Stimulated activated CD8-positive, alpha-beta memory T cell treated with anti-CD3 and anti-CD28 coated beads, Interleukin-15, amount 100 ng/mL, for 1 hour (primary cell): ENCODE results near the gene TADA2B.

ENCODE experiments used
- DNase-seq: peaks from one replicate; pipeline ENCODE4 v3.0.0-alpha.2; 2020; ENCODE audit warnings: low read depth

TADA2B gene

DNA sequence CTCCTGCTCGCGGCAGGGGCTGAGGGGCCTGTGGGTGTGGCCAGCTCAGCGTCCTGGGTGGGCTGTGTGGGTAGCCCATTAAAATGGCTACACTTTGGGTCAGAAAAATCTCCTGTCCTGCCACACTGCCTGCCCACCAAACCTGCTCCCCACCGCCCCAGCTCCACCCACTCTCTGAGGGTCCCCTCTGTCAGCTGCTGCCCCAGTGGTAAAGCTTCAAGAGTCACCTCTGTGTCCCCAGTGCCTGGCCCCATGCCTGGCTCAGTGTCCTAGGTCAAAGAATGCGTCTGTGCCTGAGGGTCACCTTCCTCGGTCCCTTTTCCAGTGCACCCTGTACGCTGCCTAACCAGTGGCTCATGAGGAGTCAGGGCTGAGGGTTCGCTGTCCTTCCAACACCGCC lies 24.9 kb upstream of the TADA2B start:
- no peak for DNase-seq

DNA sequence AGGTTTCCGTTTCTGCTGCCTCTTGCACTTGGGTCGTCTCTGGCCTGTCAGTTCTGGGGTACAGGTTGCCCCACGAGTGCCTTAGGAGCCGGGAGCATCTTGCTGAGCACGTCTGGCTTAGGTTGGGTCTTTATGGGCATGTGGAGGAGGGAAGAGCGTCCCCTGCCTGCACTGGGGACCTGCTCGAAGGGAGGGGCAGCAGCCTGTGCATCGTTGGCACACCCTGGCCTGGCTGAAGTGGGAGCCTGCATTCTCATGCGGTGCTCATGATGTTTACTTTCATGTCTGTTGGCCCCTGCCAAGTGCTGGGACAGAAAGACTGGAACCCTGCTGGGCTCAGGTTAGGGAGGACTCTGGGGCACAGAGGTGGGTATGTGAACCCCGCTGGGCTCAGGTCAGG lies 23.8 kb upstream of the TADA2B start:
- no peak for DNase-seq

DNA sequence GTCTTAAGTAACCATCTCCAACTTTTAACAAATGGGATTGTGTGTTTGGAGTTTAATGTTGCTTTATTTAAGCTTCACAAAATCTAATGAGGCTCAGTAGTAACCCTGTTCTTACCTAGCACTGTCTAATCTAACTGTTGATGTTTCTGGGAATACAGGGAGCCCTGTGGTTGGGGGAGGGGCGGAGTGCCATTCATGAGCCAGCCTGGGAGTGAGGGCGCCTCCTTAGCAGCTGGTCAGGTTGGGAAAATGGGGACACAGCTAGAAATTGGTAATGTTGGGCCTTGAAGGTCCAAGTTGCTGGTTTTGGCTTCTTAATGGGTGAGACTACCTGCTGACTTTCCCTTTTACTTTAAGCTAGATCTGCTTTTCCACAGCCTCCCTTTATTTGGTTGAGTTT lies 22.9 kb upstream of the TADA2B start:
- DNase-seq, result no peak

DNA sequence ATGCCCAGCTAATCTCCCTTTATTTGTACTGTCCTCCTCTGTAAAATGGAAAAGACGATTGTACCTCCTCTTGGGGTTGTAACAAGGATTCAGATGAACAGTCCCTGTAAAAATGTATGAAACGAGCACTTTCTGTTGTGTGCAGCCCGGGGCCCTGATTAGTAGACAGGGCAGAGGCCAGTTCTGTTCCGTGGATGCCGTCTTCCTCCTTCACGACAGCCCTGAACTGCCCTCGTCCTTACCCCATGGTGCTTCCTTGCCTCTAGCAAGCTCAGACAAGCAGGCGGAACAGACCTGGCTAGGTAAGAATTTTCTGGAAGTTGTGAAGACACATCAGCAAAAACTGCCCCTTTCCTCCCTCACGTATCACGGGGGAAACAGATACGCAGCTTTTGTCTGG lies 22.3 kb upstream of the TADA2B start:
- DNase-seq, result no peak

DNA sequence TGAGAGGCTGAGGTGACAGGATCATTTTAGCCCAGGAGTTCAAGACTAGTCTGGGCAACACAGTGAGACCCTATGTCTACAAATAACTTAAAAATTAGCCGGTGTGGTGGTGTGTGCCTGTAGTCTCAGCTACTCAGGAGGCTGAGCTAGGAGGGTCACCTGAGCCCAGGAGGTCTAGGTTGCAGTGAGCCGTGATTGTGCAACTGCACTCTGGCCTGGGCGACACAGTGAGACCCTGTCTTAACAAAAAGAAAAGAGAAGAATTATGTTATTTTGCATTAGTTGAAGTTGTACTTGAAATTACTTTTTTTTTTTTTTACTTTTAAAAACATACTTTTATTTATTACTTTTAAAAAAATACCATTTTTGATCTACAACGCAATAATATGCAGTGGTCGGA lies 21.8 kb upstream of the TADA2B start:
- DNase-seq, result no peak

DNA sequence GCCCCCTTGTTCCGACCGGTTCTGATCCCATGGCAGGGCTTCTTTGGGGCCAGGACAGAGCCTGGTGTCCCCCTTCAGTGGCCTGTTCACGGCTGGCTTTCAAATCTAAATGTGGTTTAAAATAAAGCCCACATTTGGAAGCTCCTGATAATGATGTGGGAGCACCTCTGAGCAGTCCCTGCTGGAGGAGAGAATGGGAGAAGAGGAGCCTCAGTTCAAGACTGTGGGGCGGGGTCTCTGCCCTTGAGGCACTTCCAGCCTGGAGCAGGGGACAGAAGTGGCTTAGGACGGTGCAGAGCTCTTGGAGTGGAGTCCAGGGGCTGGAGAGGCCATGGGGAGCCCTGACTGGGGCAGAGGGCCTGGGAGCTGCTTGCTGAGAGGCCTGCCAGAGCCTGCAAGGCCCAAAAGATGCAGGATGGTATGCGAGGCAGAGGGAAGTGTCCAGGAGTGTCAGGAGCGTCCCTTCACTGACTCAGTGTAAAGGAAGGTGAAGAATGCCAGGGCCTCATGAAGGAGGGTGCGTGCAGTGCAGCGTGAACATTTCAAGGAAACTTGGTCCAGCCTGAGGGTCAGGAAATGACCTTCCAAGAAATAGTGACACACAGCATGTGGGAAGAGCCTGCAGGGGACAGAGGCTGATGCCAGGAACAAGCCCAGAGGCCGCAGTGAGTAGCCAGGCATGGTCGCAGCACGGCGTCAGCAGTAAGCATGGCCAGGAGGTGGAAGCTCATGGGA lies 21.1 kb upstream of the TADA2B start:
- DNase-seq, result no peak

DNA sequence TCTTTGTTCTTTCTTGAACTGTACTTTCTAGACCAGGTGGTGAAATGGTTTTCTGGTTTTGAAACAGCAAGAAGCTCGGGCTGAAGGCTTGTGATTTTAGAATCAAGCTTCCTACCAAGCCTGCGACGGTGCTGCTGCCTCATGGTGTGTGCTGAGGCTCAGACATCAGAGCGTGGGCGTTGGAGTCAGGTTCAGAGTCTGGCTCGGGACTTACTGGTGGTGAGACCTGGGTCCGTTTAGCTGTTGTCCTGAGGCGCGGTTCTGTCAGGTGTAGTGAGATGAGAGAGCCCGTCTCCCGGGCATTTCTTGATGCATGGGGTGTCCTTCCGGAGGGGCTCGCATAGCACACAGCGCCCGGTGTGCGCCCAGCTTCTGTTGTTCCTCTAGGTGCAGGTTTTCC lies 19.7 kb upstream of the TADA2B start:
- DNase-seq, result no peak

DNA sequence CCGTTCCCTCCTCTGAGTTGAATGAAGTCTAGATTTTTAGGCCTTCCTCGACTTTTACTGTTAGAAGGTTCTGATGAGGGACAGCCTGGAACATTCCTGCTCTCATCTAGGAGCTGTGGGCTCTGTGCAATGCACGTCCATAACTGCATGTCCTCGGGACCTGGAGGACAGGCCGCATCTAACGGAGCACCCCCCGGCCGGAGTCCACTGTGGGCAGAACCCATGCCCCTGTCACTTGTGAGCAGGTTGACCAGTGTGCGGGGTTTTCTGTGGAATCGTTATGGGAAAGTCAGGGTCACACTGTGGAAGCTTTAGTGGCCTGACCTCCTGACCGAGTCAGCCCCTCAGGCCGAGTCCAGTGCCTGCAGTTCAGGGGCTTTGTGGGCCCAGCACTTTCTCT lies 19.3 kb upstream of the TADA2B start:
- no peak for DNase-seq

DNA sequence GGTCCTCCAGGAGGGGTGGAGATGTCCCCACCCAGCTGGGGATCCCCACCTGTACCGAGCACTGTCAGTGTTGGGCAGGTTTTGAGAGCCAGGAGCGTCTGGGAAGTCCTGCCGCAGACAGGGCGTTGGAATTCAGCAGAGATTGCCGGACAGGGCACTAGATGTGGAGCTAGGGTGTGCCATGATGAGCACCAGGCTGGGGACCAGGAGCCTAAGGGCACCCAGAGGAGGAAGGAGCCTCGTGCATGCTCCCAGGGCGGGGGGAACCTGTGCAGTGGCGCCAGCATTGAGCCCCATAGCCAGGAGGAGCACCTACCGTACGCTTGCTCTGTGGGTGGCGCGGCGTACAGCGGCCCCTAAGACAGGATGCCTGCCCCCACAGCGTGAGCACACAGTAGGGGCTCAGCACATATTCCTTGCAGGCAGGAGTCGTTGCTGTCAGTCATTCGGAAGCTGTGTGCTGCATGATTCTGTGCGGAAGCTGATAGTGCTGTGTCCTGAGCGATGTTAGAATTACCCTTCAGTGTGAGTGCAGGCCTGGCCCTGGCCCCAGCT lies 18.8 kb upstream of the TADA2B start:
- DNase-seq, result no peak

DNA sequence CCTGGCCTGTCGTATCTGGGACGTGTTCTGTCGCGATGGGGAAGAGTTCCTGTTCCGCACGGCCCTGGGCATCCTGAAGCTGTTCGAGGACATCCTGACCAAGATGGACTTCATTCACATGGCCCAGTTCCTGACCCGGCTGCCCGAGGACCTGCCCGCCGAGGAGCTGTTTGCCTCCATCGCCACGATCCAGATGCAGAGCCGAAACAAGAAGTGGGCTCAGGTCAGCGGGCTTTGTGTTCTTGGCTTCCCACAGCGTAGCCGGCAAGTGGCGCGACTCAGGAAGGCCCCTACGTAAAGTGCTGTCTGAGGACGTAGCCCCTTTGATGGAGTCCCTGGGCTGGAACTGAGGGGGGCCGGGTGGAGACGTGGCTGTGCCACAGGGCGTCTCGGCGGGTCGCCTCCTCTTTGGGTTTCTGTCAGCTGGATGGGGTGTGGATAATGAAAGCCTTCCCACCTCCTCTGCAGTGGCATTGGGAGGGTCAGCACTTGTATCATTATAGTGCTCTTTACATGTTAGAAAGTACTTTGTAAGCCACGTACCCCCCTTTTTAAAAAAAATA lies 18.1 kb upstream of the TADA2B start:
- no peak for DNase-seq

DNA sequence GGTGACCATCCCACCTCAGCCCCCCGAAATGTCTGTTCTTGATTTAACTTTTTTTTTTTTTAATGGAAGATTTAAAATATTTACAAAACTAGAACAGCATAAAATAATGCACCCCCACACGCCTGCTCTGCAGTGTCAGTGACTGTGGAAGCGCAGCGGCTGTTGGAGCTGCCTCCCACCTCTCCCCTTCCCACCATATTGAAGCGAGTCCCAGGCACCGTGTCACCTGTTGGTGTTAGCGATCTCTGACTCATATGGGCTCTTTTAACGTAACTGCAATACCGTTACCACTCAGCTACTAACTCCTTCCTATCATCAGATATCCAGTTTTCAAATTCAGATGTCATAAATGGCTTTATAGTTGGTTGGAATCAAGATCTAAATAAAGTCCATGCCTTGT lies 17.1 kb upstream of the TADA2B start:
- DNase-seq, result no peak

DNA sequence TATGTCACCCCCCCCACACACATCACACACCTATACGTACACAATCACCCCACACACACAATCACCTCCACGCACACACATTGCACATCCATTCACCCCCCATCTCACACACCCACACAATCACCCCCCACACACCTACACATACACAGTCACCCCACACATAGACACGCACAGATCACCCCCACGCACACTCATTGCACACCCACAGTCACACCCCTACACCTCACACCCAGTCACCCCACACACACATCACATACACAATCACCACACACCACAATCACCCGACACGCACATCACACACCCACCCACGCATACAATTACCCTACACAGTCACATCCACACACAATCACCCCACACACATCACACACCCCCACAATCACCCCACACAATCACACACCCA lies 15.9 kb upstream of the TADA2B start:
- no peak for DNase-seq

DNA sequence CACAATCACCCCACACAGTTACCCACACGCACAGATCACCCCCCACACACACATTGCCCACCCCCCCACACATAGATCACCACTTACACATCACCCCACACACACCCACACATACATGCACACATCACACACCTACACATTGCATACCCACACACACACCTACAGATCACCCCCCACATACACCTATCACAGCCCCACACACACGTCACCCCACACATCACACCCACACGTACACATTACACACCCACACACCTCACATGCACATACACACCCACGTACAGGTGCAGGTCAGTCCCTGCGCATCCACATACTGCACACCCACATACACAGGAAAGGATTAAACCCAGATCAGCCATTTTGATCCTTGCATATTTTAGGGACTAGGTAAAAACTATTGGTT lies 15.3 kb upstream of the TADA2B start:
- no peak for DNase-seq

DNA sequence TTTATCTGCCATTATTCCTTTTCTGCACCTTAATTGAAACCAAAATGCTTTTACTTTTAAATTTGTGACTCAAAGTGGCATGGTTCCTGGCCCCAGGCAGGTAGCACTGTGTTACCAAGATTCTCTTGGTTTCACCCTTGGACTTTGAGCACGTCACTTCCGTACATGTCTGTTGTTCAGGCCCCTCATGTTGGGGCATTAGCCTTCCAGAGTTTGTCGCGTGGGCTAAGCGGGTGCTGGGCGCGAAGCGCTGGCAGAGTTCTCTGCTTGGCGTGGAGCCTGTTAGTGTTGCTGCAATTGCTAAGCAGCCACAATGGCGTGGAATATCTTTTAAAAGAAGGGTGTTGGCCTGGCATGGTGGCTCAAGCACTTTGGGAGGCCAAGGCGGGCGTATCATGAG lies 14.0 kb upstream of the TADA2B start:
- DNase-seq, result no peak

DNA sequence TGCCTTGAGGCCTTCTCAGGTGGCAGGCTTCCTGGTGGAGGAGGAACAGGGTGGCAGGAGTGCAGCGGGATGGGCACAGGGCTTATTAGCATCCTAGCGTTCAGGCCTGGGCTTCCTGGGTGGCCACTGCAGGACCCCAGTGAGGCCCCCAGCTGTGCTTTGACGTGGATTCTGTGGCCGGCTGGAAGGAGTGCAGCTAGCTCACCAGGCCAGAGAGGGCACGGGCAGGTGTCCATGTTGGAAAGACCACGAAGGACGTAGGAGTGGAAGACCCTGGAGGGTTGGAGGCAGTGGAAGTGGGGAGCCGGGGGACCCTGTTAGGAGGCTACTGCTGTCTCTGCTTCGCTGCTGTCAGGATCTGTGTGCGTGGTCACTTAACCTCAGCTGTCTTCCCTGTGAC lies 13.3 kb upstream of the TADA2B start:
- no peak for DNase-seq

DNA sequence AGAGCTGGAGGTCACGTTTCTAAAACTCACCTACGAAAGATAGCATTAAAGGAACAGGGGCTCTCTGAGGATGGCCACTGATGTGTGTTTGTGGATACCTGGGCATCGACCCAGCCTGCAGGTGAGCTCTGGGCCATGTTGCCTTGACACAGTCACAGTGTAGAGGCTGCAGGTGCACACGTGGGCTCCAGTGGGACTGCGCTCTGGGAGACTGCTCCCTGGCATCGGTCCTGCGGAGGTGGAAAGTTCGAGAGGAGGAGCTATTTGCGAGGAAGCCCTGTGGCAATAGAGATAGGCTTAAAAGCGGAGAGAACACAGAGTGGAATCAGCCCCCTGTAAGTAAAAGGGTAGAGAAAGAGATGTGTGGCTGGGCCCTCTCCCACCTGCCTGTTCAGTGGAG lies 12.3 kb upstream of the TADA2B start:
- DNase-seq, result no peak

DNA sequence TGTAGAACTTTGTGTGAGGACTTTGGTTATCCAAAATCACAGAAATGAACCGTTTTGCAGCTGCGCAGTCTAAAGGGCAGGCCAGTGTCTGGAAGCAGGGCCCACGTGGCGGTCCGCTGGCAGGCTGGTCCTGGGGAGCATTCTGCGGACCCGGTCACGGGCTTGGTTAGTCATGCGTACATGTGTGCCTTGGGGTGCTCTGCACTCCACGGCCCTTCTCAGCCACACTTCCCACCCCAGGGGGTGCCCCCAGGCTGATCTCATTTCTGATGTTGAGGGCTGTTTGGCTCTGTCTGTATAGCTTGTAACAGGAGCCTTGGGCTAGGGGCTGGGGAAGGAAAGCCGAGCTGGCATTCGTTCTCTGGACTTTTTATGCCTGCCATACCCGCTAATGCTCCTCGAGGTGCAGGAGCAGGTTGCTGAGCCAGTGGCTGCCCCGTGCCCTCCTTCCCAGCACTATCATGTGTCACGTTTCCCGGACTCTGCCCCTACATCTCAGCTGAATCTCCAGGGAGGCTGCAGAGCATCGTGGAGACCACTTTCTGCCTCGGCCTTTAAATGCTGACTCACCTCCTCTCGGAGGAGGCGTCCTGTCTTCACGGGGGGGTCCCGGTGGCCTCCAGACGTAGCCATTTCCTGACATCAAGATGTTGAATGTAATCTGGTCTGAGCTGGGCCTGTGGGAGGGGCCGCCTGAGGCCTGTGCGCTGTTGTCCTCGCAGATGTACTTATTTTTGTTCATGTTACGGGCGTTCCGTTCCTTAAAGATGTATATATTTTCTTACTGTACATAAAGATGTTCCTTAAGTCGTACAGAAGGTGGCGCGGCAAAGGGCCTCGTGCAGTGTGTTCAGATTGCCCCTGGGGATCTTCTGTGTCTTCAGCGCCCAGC lies 11.4 kb upstream of the TADA2B start:
- no peak for DNase-seq

DNA sequence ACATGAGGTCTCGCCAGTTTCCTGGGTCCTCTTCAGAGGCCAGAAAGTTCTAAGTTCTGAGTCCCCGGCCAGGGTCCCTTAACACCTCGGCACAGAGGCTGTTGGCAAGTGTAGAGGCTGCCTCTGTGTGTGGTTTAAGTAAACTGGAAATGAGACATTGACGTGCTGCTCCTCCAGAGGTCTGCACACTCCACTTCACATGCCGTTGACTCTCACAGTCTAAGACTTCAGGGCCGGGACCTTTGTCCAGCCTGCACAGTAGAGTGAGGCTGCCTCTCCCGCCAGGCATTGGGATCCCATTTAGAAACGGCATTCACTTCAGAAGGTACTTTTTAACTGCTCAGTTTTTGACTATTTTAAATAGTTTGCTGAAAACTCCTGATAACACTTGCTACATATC lies 10.6 kb upstream of the TADA2B start:
- no peak for DNase-seq

DNA sequence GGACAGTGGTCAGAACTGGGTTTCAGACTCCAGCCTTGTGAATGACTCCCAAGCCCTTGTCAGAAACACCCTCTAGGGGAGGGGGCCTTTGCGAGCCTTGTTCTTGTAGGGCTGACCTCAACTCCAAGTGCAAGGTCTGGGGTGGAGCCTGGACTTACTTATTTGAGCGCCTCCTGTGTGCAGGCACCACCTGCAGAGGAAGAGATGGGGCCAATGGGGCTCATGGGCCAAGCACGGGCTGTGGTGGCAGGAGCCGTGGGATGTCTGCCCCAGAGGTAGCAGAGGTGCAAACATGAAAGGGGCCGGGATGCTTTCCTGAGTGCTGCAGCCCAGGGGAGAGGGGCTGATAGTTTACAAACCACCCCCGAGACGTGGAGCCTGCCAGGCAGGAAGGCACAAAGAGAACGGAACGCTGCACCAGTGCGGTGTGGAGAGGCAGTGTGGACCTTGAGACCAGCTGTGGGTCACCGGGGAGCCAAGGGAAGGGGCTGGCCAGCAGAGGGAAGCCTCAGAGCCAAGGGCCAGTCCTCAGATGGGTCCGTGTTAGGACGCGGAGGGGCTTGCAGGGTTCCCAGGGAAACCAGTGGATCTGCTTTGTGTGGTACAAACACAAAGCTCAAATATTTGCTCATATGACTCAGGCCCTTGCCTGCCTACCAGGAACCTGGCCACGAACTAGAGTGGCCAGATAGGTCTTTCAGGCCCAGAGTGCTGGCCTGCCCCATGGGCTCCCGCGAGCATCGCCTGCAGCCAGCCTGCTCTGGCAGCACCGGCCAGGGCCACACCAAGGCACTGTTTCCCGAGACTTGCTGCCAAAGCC lies 8.7 kb upstream of the TADA2B start:
- no peak for DNase-seq

DNA sequence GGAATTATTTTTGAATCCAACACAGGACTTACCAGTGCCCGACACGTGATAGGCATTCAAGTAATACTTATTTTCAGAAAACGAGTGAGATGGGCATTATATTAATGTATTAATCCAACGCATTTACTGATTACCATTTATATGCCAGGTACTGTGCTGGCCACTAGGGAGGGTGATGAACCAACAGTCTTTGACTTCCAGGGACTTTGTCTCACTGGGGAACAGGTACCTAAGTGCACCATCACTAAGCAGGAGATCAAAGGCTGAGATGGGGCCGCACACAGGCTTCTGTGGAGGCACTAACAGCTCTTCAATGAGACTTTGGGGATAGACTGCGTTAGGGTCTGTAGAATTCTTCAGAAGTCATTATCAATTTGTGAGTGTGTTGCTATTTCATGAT lies 5.7 kb upstream of the TADA2B start:
- no peak for DNase-seq

DNA sequence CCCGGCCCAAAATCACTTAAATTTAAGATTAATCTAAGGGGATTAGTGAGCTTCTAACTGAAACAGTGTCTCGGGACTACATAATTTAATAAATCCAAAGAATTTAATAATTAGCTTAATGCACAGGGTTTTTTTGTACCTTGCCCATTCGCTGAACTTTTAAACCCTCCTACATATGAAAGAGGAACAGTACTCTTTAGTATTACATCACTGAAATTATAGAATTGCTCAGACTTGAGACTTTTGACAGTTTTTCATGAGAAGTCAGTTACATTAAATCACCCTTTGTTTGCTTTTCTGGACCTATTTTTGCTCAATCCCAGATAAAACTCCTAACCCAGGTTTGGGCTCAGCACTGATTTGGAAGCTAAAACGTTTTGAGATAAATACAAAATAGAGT lies 2.4 kb upstream of the TADA2B start:
- no peak for DNase-seq

DNA sequence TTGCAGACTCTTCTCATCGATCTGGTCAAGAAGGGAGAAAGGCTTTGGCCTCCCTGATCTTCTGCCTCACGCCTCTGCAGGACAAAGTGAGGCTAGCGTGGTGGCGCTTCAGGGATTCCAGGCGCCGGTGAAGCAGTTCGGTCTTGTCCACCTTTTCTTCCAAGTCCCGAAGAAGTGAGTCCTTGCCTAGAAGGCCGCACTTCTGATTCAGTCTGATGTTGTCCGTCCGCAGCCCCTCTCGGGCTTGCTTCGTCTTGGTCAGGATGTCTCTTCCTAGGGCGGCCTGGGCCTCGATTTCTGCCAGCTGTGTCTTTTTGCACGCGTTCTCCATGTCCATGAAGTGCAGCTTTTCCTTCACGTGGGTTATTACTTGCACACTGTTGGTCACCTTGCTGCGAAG lies 1.9 kb upstream of the TADA2B start:
- no peak for DNase-seq
